ENCODE measurements around the gene ARID1B.

The ARID1B gene

GRCh38 chr6:157012355-157012754, 235.2 kb downstream of the ARID1B start:
- no peak for TF ChIP-seq CTCF (IDR thresholded peaks at IDR 0.05)
- intact Hi-C loops (cut with DNase I; ENCODE audit: low total_unique reads), result no loop called here
- Histone ChIP-seq H3K36me3 (no peaks in the 10 kb centered on the region), H3K27me3 (no peaks in the 10 kb centered on the region), H3K9me3 (no peaks in the 10 kb centered on the region), H3K4me1 (peaks cover 0 to 23% (median 4%) of the 10 kb centered on the region in 4 donors), H3K27ac (no peak overlapping the region), H3K4me3 (no peak overlapping the region)
- no peak for DNase-seq

- H3K27ac ChIP-seq, result no peak overlapping the region
- TF ChIP-seq CTCF (IDR thresholded peaks at IDR 0.05), result no peak
These were observed 236.6 kb downstream of the ARID1B start for GRCh38 chr6:157013649-157014304.

GRCh38 chr6:157014871-157015270, 237.7 kb downstream of the ARID1B start:
- H3K4me1 ChIP-seq, result peaks cover 0 to 33% (median 18%) of the 10 kb centered on the region in 4 donors
- no peaks in the 10 kb centered on the region for H3K9me3 ChIP-seq
- no peak for DNase-seq
- H3K27ac ChIP-seq, result no peak overlapping the region
- no peaks in the 10 kb centered on the region for H3K27me3 ChIP-seq
- H3K36me3 ChIP-seq, result no peaks in the 10 kb centered on the region
- intact Hi-C loops (cut with DNase I; ENCODE audit: low total_unique reads), result no loop called here
- H3K4me3 ChIP-seq, result no peak overlapping the region
- TF ChIP-seq CTCF (IDR thresholded peaks at IDR 0.05), result no peak

More at GRCh38 chr6:157013649-157014304, 236.6 kb downstream of the ARID1B start:
- H3K9me3 ChIP-seq, result no peaks in the 10 kb centered on the region
- no peak for DNase-seq
- H3K27me3 ChIP-seq, result no peaks in the 10 kb centered on the region
- H3K4me1 ChIP-seq, result peaks cover 0 to 29% (median 11%) of the 10 kb centered on the region in 4 donors
- H3K4me3 ChIP-seq, result no peak overlapping the region
- intact Hi-C loops (cut with DNase I; ENCODE audit: low total_unique reads), result no loop called here
- H3K36me3 ChIP-seq, result no peaks in the 10 kb centered on the region

- DNase-seq, result no peak
- Histone ChIP-seq H3K4me3 (no peak overlapping the region), H3K36me3 (no peaks in the 10 kb centered on the region), H3K9me3 (no peaks in the 10 kb centered on the region), H3K27me3 (no peaks in the 10 kb centered on the region), H3K27ac (no peak overlapping the region), H3K4me1 (peaks cover 1 to 39% (median 18%) of the 10 kb centered on the region in 4 donors)
- intact Hi-C loops (cut with DNase I; ENCODE audit: low total_unique reads), result no loop called here
- TF ChIP-seq CTCF (IDR thresholded peaks at IDR 0.05), result no peak
These were observed 239.8 kb downstream of the ARID1B start for GRCh38 chr6:157017022-157017421.

GRCh38 chr6:157017861-157018260, 240.7 kb downstream of the ARID1B start:
- Histone ChIP-seq H3K36me3 (no peaks in the 10 kb centered on the region), H3K9me3 (no peaks in the 10 kb centered on the region), H3K4me1 (peaks cover 3 to 44% (median 19%) of the 10 kb centered on the region in 4 donors), H3K4me3 (no peak overlapping the region), H3K27me3 (no peaks in the 10 kb centered on the region), H3K27ac (no peak overlapping the region)
- intact Hi-C loops (cut with DNase I; ENCODE audit: low total_unique reads), result no loop called here
- no peak for TF ChIP-seq CTCF (IDR thresholded peaks at IDR 0.05)
- no peak for DNase-seq
